ENCODE data around the gene PITPNB.

DNA sequence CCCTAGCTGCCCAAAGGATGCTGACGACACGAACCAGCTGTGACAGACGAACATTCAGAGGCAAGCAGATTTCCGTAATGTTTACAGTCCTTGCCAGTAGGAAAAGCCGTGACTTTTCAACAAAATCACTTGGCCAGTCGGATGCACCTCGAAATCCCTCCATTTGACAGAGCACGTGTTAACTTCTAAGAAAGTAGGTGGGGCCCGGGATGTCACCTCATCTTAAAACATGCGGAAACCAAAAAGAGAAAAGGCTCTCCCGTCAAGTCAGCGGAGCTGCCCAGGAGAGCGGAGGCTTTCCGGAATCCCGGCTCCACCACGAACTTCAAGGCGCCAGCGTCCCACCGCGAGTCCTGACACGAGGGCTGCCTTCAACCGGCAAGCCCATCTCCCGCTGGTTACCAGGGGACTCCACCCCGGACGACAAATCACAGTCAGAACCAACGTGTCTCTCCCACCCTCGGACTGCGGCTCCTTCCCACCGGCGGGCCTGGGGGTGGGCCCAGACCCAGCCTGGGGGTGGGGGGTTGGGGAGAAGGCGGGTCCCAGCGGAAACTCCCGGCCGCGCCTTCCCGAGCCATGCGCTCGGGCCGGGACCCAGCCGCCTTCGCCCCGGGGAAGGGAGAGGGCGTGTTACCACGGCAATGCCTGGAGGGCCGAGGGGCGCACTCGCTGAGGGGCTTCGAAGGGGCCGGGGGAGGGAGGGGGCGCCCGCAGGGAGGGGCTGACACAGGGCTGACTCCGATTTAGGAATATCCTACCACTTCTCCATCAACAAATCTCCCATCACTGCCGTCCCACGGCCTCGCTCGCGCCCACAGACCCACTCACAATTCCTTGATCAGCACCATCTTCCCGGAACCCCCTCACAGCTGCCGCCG is 475 bp downstream of the PITPNB start:
- TF ChIP-seq CTCF (IDR thresholded peaks at IDR 0.05) (no peak), MAX (CRISPR knock-in tag; IDR thresholded peaks at IDR 0.05) (no peak), ELF4 (CRISPR knock-in tag; IDR thresholded peaks at IDR 0.05; ENCODE audit: low read depth) (no peak)

Measured in WTC11 (cell line).